Lower leg skin (tissue), 4 donors: ENCODE data around the gene SFI1. TPM values are rescaled to one million over a fixed set of nuclear protein-coding genes. Genes with fewer than 3 reads are reported as not detected.

Source experiments
- DNase-seq, 2 donors: peaks; one replicate each; pipeline ENCODE4 v3.0.0-alpha.2; 2019; ENCODE audit warnings: low spot score in 2 of 2
- H3K4me3 ChIP-seq: fragments of 200-600 bp; sonication (generic); 2 replicates; pipeline ENCODE4 v1.5.1; 2017; ENCODE audit warnings: mild to moderate bottlenecking, low read depth; ENCODE audit not compliant: poor library complexity, severe bottlenecking
- CTCF ChIP-seq, 3 donors: fragments of 450-650 bp; IDR thresholded peaks; one replicate each; pipeline ENCODE4 v1.5.1; 2016; ENCODE audit warnings: antibody characterized with exemption in 3 of 3, mild to moderate bottlenecking in 3 of 3, moderate library complexity in 2 of 3
- POLR2A ChIP-seq, 2 donors: fragments of 450-650 bp; IDR thresholded peaks; one replicate each; pipeline ENCODE4 v1.6.1; 2016 to 2017; ENCODE audit warnings: antibody characterized with exemption in 2 of 2, mild to moderate bottlenecking in 1 of 2, moderate library complexity in 1 of 2
- WGBS, 2 donors: methylation state at CpG; one replicate each; pipeline ENCODE4 v1.1.5; 2018; 5-methylcytosine and 5-hydroxymethylcytosine counted together
- intact Hi-C: fragments of 100-400 bp; cut with DNase I; formaldehyde crosslinking; loops from one replicate; pipeline ENCODE4 v1.15.0; 2023; ENCODE audit warnings: low total_unique reads
- total RNA-seq, 4 donors: library from RNA; depleted of rRNA; stranded (reverse); fragments of >200 nt; gene quantifications; one replicate each; pipeline ENCODE4 v1.1.0, GENCODE V29; 2016

SFI1 gene
- total RNA-seq, 4 donors from 2014 or later: 24.2 to 66.4 (median 32.2) TPM

DNA sequence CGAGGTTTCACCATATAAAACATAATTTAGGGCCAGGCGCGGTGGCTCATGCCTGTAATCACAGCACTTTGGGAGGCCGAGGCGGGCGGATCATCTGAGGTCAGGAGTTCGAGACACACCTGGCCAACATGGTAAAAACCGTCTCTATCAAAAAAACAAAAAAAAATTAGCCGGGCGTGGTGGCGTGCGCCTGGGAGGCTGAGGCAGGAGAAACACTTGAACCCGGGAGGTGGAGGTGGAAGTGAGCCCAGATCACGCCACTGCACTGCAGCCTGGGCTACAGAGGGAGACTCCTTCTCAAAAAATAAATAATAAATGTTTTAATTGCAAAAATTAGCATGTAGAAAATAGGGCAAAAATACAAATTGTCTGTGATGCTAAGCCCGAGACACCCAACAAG is 993 bp upstream of the SFI1 start:
- intact Hi-C loops: loop anchor here (10.0 kb wide), 1 partner anchor 151 kb away; the partner anchor contains the start of gene PATZ1
- WGBS, 2 donors: 53 to 65% methylated on average over 15 of the region's 15 CpGs
- no peak for TF ChIP-seq CTCF (IDR thresholded peaks at IDR 0.05)
- no peak for TF ChIP-seq POLR2A (IDR thresholded peaks at IDR 0.05)
- DNase-seq: no peak
- H3K4me3 ChIP-seq: no peak overlapping the region

DNA sequence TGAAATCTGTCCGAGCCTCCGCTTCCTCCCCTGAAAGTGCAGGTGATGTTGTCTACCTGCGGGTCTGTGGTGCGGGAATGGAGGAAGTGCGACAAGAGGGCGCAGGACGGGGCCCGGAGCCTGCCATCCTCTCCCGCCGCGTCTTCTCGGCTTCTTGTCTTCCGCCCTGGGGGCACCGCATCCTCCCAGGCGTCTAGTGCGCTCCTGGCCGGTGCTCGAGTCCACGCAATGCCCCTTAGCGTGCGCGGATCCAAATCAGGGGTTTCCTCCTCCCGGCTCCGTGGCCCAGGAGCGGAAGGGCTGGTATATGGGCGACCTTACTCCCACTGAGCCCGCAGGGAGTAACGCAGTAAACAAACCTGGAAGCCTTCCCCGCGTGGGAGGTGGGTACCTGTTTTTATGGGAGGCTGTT is 405 bp downstream of the SFI1 start:
- peak overlapping the region; percentile 59 for H3K4me3 ChIP-seq
- intact Hi-C loops: loop anchor here (10.0 kb wide), 1 partner anchor 152 kb away; the partner anchor contains the start of gene PATZ1
- DNase-seq: peak in 1 of 2 donors; percentile 90
- TF ChIP-seq POLR2A (IDR thresholded peaks at IDR 0.05) (no peak), CTCF (IDR thresholded peaks at IDR 0.05) (no peak)
- WGBS, 2 donors: 0 to 1% methylated on average over 21 to 25 of the region's 30 CpGs

DNA sequence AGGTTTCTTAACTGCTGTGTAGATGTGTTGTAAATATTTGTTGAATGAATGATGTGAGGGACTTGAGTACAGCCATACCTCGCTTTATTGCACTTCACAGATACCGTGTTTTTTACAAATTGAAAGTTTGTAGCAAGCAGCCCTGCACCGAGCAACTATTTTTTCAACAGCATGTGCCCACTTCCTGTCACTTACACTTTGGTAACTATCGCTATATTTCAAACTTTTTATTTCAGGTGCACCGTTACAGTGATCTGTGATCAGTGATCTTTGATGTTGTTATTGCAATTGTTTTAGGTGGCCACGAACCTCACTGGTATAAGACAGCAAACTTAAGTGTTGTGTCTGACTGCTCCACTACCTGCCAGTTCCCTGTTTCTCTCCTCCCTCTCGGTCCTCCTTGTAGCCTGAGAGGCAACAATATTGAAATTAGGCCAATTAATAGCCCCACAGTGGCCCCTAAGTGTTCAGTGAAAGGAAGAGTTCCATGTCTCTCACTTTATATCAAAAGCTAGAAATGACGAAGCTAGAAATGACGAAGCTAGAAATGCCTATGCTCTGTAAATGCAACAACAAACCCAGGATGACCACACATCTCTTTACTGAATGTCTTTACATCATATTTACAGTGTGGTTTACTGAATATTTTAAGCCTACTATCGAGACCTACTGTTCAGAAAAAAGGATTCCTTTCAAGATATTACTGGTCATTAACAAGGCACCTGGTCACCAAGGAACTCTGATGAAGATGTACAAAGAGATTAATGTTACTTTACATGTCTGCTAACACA is 1.0 kb downstream of the SFI1 start:
- H3K4me3 ChIP-seq: peak overlapping the region; percentile 59
- TF ChIP-seq CTCF (IDR thresholded peaks at IDR 0.05): no peak
- TF ChIP-seq POLR2A (IDR thresholded peaks at IDR 0.05): no peak
- no peak for DNase-seq
- WGBS, 2 donors: 74% methylated on average over 10 of the region's 10 CpGs
- intact Hi-C loops: loop anchor here (10.0 kb wide), 1 partner anchor 153 kb away; the partner anchor contains the start of gene PATZ1

GRCh38 chr22:31501738-31502137 is 5.4 kb downstream of the SFI1 start:
- TF ChIP-seq POLR2A (IDR thresholded peaks at IDR 0.05) (no peak), CTCF (IDR thresholded peaks at IDR 0.05) (no peak)
- 78 to 83% methylated on average over 2 of the region's 2 CpGs for WGBS, 2 donors
- DNase-seq: no peak
- H3K4me3 ChIP-seq: no peak overlapping the region
- intact Hi-C loops: no loop called here

- DNase-seq: no peak
- no peak overlapping the region for H3K4me3 ChIP-seq
- 86 to 91% methylated on average over 14 of the region's 14 CpGs for WGBS, 2 donors
- intact Hi-C loops: no loop called here
- TF ChIP-seq CTCF (IDR thresholded peaks at IDR 0.05): no peak
- no peak for TF ChIP-seq POLR2A (IDR thresholded peaks at IDR 0.05)
These were observed 7.1 kb downstream of the SFI1 start for GRCh38 chr22:31503211-31503964.
